ENCODE data around the gene PPAN. TPM values are rescaled to one million over a fixed set of nuclear protein-coding genes. Genes with fewer than 3 reads are reported as not detected.
A peak's percentile ranks its signal among the peaks of the same experiment; 100 is the strongest.

The PPAN gene
- total RNA-seq, 1 donor from 2014 or later: not detected

DNA sequence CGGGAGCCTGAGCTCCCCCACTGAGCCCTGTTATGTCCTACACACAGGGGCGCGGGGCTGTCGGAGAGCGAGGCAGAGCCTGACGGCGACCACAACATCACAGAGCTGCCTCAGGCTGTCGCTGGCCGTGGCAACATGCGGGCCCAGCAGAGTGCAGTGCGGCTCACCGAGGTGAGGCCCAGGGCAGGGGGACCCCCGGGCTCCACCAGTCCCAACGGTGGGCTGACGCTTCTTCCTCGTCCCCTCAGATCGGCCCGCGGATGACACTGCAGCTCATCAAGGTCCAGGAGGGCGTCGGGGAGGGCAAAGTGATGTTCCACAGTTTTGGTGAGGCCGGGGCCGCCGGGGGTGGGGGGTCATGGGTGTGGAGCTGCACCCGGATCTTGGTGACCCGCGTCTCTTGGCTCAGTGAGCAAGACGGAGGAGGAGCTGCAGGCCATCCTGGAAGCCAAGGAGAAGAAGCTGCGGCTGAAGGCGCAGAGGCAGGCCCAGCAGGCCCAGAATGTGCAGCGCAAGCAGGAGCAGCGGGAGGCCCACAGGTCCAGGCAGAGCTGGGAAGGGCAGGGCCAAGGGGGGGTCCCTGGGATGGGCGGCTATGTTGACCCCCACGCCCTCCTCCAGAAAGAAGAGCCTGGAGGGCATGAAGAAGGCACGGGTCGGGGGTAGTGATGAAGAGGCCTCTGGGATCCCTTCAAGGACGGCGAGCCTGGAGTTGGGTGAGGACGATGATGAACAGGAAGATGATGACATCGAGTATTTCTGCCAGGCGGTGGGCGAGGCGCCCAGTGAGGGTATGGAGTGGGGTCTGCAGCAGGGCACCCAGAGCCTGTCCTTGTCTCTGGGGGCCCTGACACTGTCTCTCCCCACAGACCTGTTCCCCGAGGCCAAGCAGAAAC lies 4.2 kb downstream of the PPAN start:
- no peaks in the 10 kb centered on the region for H3K9me3 ChIP-seq
- H3K4me1 ChIP-seq: peaks cover 3 to 7% of the 10 kb centered on the region in 2 donors
- DNase-seq (ENCODE audit: low spot score in 2 of 2): no peak
- intact Hi-C loops (cut with DNase I): no loop called here
- TF ChIP-seq CTCF (IDR thresholded peaks at IDR 0.05): no peak
- no peak overlapping the region for H3K27ac ChIP-seq
- no peaks in the 10 kb centered on the region for H3K27me3 ChIP-seq
- peaks cover 49 to 55% of the 10 kb centered on the region in 2 donors for H3K36me3 ChIP-seq
- no peak overlapping the region for H3K4me3 ChIP-seq

- H3K36me3 ChIP-seq: peaks cover 55 to 61% of the 10 kb centered on the region in 2 donors
- no peak for TF ChIP-seq CTCF (IDR thresholded peaks at IDR 0.05)
- intact Hi-C loops (cut with DNase I): no loop called here
- peaks cover 3 to 7% of the 10 kb centered on the region in 2 donors for H3K4me1 ChIP-seq
- no peak for DNase-seq (ENCODE audit: low spot score in 2 of 2)
- no peak overlapping the region for H3K27ac ChIP-seq
- no peaks in the 10 kb centered on the region for H3K27me3 ChIP-seq
- no peak overlapping the region for H3K4me3 ChIP-seq
- no peaks in the 10 kb centered on the region for H3K9me3 ChIP-seq
These were observed 4.8 kb downstream of the PPAN start for GRCh38 chr19:10110972-10111317.

DNA sequence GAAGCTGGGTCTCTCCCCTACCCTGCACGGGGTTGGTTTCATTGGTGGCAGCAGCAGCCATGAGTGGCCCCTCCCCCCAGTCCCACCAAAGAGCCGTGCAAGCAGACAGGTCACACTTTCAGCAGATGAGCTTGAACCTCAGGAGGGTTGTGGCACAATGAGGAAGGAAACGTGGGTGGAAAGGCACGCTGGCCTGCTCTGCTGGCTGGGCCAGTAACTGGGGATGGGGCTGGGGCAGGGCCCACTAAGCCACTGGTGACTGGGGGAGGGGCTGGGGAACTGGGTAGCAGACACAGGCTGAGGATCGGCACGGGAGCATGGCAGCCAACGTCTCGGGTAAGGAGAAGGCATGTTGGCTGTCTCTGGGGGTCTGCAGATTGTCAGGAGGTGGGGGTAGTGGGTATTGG lies 5.2 kb downstream of the PPAN start, which contains the start of gene P2RY11:
P2RY11 (plus strand) TSS at position 289 of the 407 bp plus-strand sequence; CDS start at position 318, 29 bp downstream.
- Histone ChIP-seq H3K4me3 (no peak within 1 kb of the TSS), H3K36me3 (peaks cover 60 to 66% of the 10 kb centered on the region in 2 donors), H3K9me3 (no peaks in the 10 kb centered on the region), H3K27ac (no peak within 1 kb of the TSS), H3K27me3 (no peaks in the 10 kb centered on the region), H3K4me1 (peaks cover 3 to 7% of the 10 kb centered on the region in 2 donors)
- TF ChIP-seq CTCF (IDR thresholded peaks at IDR 0.05): no peak
- DNase-seq (ENCODE audit: low spot score in 2 of 2): no peak
- intact Hi-C loops (cut with DNase I): no loop called here

- H3K4me1 ChIP-seq: peaks cover 0 to under 1% of the 10 kb centered on the region in 2 donors
- no peaks in the 10 kb centered on the region for H3K9me3 ChIP-seq
- intact Hi-C loops (cut with DNase I): no loop called here
- H3K4me3 ChIP-seq: no peak overlapping the region
- no peak overlapping the region for H3K27ac ChIP-seq
- peaks cover 68 to 74% of the 10 kb centered on the region in 2 donors for H3K36me3 ChIP-seq
- no peak for TF ChIP-seq CTCF (IDR thresholded peaks at IDR 0.05)
- H3K27me3 ChIP-seq: no peaks in the 10 kb centered on the region
- no peak for DNase-seq (ENCODE audit: low spot score in 2 of 2)
These were observed 6.0 kb downstream of the PPAN start for GRCh38 chr19:10112037-10112761.

- Histone ChIP-seq H3K36me3 (peaks cover 68 to 75% of the 10 kb centered on the region in 2 donors), H3K4me3 (no peak overlapping the region), H3K27me3 (no peaks in the 10 kb centered on the region), H3K4me1 (no peaks in the 10 kb centered on the region), H3K27ac (no peak overlapping the region), H3K9me3 (no peaks in the 10 kb centered on the region)
- TF ChIP-seq CTCF (IDR thresholded peaks at IDR 0.05): peak; percentile 47 to 58 (median 56)
- intact Hi-C loops (cut with DNase I): no loop called here
- no peak for DNase-seq (ENCODE audit: low spot score in 2 of 2)
These were observed 6.9 kb downstream of the PPAN start for GRCh38 chr19:10112895-10113591.

All from ascending aorta (tissue), 2 donors.